HG02678 (cell line): Measurements from ENCODE around the gene WWOX.

Experiments
- ATAC-seq: cut with Tn5 transposase; IDR thresholded peaks from one replicate; pipeline ENCODE4 v1.9.1; 2021; ENCODE audit warnings: mild to moderate bottlenecking, moderate library complexity; ENCODE audit not compliant: unreplicated experiment

WWOX gene

GRCh38 chr16:79168321-79168720, 1068.9 kb downstream of the WWOX start:
- no peak for ATAC-seq

- no peak for ATAC-seq
Measured at GRCh38 chr16:79169239-79169638, 1069.8 kb downstream of the WWOX start.

GRCh38 chr16:79170555-79171246, 1071.2 kb downstream of the WWOX start:
- ATAC-seq = no peak

GRCh38 chr16:79171504-79171903, 1072.0 kb downstream of the WWOX start:
- no peak for ATAC-seq

- ATAC-seq = no peak
Measured at GRCh38 chr16:79171931-79172705, 1072.7 kb downstream of the WWOX start.

GRCh38 chr16:79172976-79173500, 1073.6 kb downstream of the WWOX start:
- no peak for ATAC-seq

- no peak for ATAC-seq
Measured at GRCh38 chr16:79173919-79174318, 1074.5 kb downstream of the WWOX start.

- no peak for ATAC-seq
Measured at GRCh38 chr16:79175286-79176057, 1076.0 kb downstream of the WWOX start.

GRCh38 chr16:79177018-79177417, 1077.6 kb downstream of the WWOX start:
- ATAC-seq = no peak

GRCh38 chr16:79181419-79181818, 1082.0 kb downstream of the WWOX start:
- ATAC-seq = no peak

- ATAC-seq = no peak
Measured at GRCh38 chr16:79182616-79183015, 1083.2 kb downstream of the WWOX start.

GRCh38 chr16:79183571-79183970, 1084.1 kb downstream of the WWOX start:
- no peak for ATAC-seq

- ATAC-seq = no peak
Measured at GRCh38 chr16:79184464-79185030, 1085.1 kb downstream of the WWOX start.

GRCh38 chr16:79185711-79186110, 1086.3 kb downstream of the WWOX start:
- no peak for ATAC-seq

GRCh38 chr16:79186196-79186595, 1086.7 kb downstream of the WWOX start:
- no peak for ATAC-seq

- no peak for ATAC-seq
Measured at GRCh38 chr16:79188115-79188738, 1088.8 kb downstream of the WWOX start.

GRCh38 chr16:79188739-79189122, 1089.3 kb downstream of the WWOX start:
- no peak for ATAC-seq

GRCh38 chr16:79190542-79190941, 1091.1 kb downstream of the WWOX start:
- ATAC-seq = no peak

- ATAC-seq = no peak
Measured at GRCh38 chr16:79191933-79192332, 1092.5 kb downstream of the WWOX start.

GRCh38 chr16:79192904-79193303, 1093.5 kb downstream of the WWOX start:
- ATAC-seq = no peak

GRCh38 chr16:79194291-79194690, 1094.8 kb downstream of the WWOX start:
- ATAC-seq = no peak
